IMR-90 (cell line): ENCODE data around the gene INTS15. TPM values are rescaled to one million over a fixed set of nuclear protein-coding genes. Genes with fewer than 3 reads are reported as not detected.

Source experiments
- ATAC-seq: fragments of 200-7000 bp; cut with Tn5 transposase; 2 replicates; pipeline ENCODE4 v1.9.1; 2020; ENCODE audit warnings: low read depth, mild to moderate bottlenecking, moderate library complexity
- BruUV-seq: library from RNA; stranded (reverse); fragments of 400-500 nt; replicated peaks from 2 replicates; lab custom pipeline; 2021; lab: Mats Ljungman, UMichigan
- CTCF ChIA-PET: fragments of 300-600 bp; formaldehyde crosslinking; extraction: SDS; loops from one replicate; lab custom pipeline; 2021; ENCODE audit warnings: antibody characterized with exemption; lab: Yijun Ruan, JAX
- POLR2A ChIA-PET: fragments of 300-600 bp; sonication (Branson Sonifier 250); formaldehyde crosslinking; loops from one replicate; lab custom pipeline; 2022; ENCODE audit warnings: antibody characterized with exemption; ENCODE audit not compliant: unreplicated experiment; lab: Charles Lee
- DNase-seq: peaks from one replicate; pipeline ENCODE4 v3.0.0; 2013
- H2AFZ ChIP-seq: replicated peaks from 2 replicates; pipeline ENCODE3; 2013; ENCODE audit warnings: low read length, mild to moderate bottlenecking; ENCODE audit not compliant: poor library complexity
- H2AK5ac ChIP-seq: 2 replicates; pipeline ENCODE4 v1.6.1; 2013; ENCODE audit warnings: low read depth, low read length, inconsistent platforms
- H2AK9ac ChIP-seq: replicated peaks from 2 replicates; pipeline ENCODE3; 2013; ENCODE audit warnings: mild to moderate bottlenecking, low read depth, low read length, moderate library complexity; ENCODE audit not compliant: poor library complexity
- H2BK120ac ChIP-seq: 2 replicates; pipeline ENCODE4 v1.6.1; 2013; ENCODE audit warnings: low read depth, low read length, inconsistent platforms
- H2BK15ac ChIP-seq: 3 replicates; pipeline ENCODE4 v1.6.1; 2013; ENCODE audit warnings: low read depth, low read length, inconsistent platforms
- H2BK20ac ChIP-seq: 2 replicates; pipeline ENCODE4 v1.6.1; 2013; ENCODE audit warnings: low read depth, mild to moderate bottlenecking, inconsistent platforms, low read length, moderate library complexity
- H2BK5ac ChIP-seq: 2 replicates; pipeline ENCODE4 v1.6.1; 2013; ENCODE audit warnings: mild to moderate bottlenecking, low read depth, low read length, inconsistent platforms; ENCODE audit not compliant: poor library complexity, severe bottlenecking
- H3K14ac ChIP-seq: replicated peaks from 2 replicates; pipeline ENCODE4 v1.6.1; 2013; ENCODE audit warnings: low read depth, low read length, inconsistent platforms
- H3K18ac ChIP-seq: 2 replicates; pipeline ENCODE4 v1.6.1; 2013; ENCODE audit warnings: low read depth, low read length, control low read depth
- H3K23ac ChIP-seq: 2 replicates; pipeline ENCODE4 v1.6.1; 2013; ENCODE audit warnings: low read depth, low read length, inconsistent platforms
- H3K27ac ChIP-seq: 2 replicates; pipeline ENCODE4 v1.5.1; 2013; ENCODE audit warnings: mild to moderate bottlenecking, control low read depth, low read length; ENCODE audit not compliant: insufficient read depth
- H3K27me3 ChIP-seq: 2 replicates; pipeline ENCODE4 v1.6.1; 2013; ENCODE audit warnings: low read length; ENCODE audit not compliant: control insufficient read depth, insufficient read depth
- H3K36me3 ChIP-seq: 2 replicates; pipeline ENCODE4 v1.6.1; 2013; ENCODE audit warnings: low read length, mixed read lengths; ENCODE audit not compliant: control insufficient read depth, insufficient read depth
- H3K4ac ChIP-seq: 2 replicates; pipeline ENCODE4 v1.6.1; 2013; ENCODE audit warnings: low read depth, low read length, inconsistent platforms
- H3K4me1 ChIP-seq: 2 replicates; pipeline ENCODE4 v1.6.1; 2013; ENCODE audit warnings: low read length, mixed read lengths; ENCODE audit not compliant: control insufficient read depth, insufficient read depth
- H3K4me2 ChIP-seq: 2 replicates; pipeline ENCODE4 v1.6.1; 2013; ENCODE audit warnings: low read depth, mild to moderate bottlenecking, control low read depth, low read length, moderate library complexity
- H3K4me3 ChIP-seq: 2 replicates; pipeline ENCODE4 v1.5.1; 2013; ENCODE audit warnings: low read depth, mild to moderate bottlenecking, control low read depth, low read length, moderate library complexity; ENCODE audit not compliant: insufficient read depth
- H3K56ac ChIP-seq: 2 replicates; pipeline ENCODE4 v1.6.1; 2013; ENCODE audit warnings: low read length, inconsistent platforms; ENCODE audit not compliant: insufficient read depth; ENCODE audit errors: extremely low read depth
- H3K79me1 ChIP-seq, 2 experiments: 2 replicates each; pipeline ENCODE4 v1.6.1; 2013; ENCODE audit warnings: low read length in 2 of 2, inconsistent platforms in 1 of 2, low read depth in 1 of 2
- H3K9ac ChIP-seq: 2 replicates; pipeline ENCODE4 v1.6.1; 2013; ENCODE audit warnings: low read depth, low read length, control low read depth
- H3K9me1 ChIP-seq: 2 replicates; pipeline ENCODE4 v1.6.1; 2013; ENCODE audit warnings: low read length, inconsistent platforms; ENCODE audit not compliant: insufficient read depth
- H3K9me3 ChIP-seq: 2 replicates; pipeline ENCODE4 v1.6.1; 2013; ENCODE audit warnings: low read length; ENCODE audit not compliant: control insufficient read depth, insufficient read depth
- H4K20me1 ChIP-seq: 2 replicates; pipeline ENCODE4 v1.6.1; 2013; ENCODE audit warnings: low read length, inconsistent platforms; ENCODE audit not compliant: insufficient read depth
- H4K5ac ChIP-seq: 2 replicates; pipeline ENCODE4 v1.6.1; 2013; ENCODE audit warnings: mild to moderate bottlenecking, low read depth, low read length, control low read depth
- H4K8ac ChIP-seq, 2 experiments: 2 replicates each; pipeline ENCODE4 v1.6.1; 2013; ENCODE audit warnings: low read depth in 2 of 2, low read length in 2 of 2, control low read depth in 1 of 2, inconsistent platforms in 1 of 2
- H4K91ac ChIP-seq: 2 replicates; pipeline ENCODE4 v1.6.1; 2013; ENCODE audit warnings: low read depth, low read length, inconsistent platforms; ENCODE audit not compliant: insufficient read depth
- BHLHE40 ChIP-seq: fragments of 150-350 bp; IDR thresholded peaks from 2 replicates; pipeline ENCODE4 v1.6.1; 2016; ENCODE audit warnings: mild to moderate bottlenecking, low read depth, low read length
- CEBPB ChIP-seq: IDR thresholded peaks from 2 replicates; pipeline ENCODE4 v1.6.1; 2012; ENCODE audit warnings: low read depth, low read length, improper control_type of control experiment
- CHD1 ChIP-seq: IDR thresholded peaks from 2 replicates; pipeline ENCODE4 v1.6.1; 2012; ENCODE audit warnings: low read depth, low read length, improper control_type of control experiment
- FOS ChIP-seq: fragments of 150-350 bp; IDR thresholded peaks from 2 replicates; pipeline ENCODE4 v1.6.1; 2016; ENCODE audit warnings: low read depth, low read length
- MAFK ChIP-seq: IDR thresholded peaks from 2 replicates; pipeline ENCODE4 v1.6.1; 2012; ENCODE audit warnings: low read depth, low read length, improper control_type of control experiment
- MAZ ChIP-seq: IDR thresholded peaks from 2 replicates; pipeline ENCODE4 v1.6.1; 2012; ENCODE audit warnings: low read depth, mild to moderate bottlenecking, low read length, improper control_type of control experiment, moderate library complexity, borderline replicate concordance
- MXI1 ChIP-seq: IDR thresholded peaks from 2 replicates; pipeline ENCODE4 v1.6.1; 2012; ENCODE audit warnings: low read depth, mild to moderate bottlenecking, low read length, moderate library complexity, borderline replicate concordance
- NFE2L2 ChIP-seq: fragments of 150-350 bp; IDR thresholded peaks from 2 replicates; pipeline ENCODE4 v1.6.1; 2016; ENCODE audit warnings: low read depth, mild to moderate bottlenecking, low read length
- POLR2A ChIP-seq: IDR thresholded peaks from 2 replicates; pipeline ENCODE4 v1.6.1; 2012; ENCODE audit warnings: mild to moderate bottlenecking, low read depth, low read length
- RCOR1 ChIP-seq: IDR thresholded peaks from 2 replicates; pipeline ENCODE4 v1.6.1; 2012; ENCODE audit warnings: mild to moderate bottlenecking, low read length, improper control_type of control experiment; ENCODE audit not compliant: insufficient replicate concordance
- RFX5 ChIP-seq: IDR thresholded peaks from 2 replicates; pipeline ENCODE4 v1.8.0; 2012; ENCODE audit warnings: low read depth, mild to moderate bottlenecking, low read length, moderate library complexity
- SMC3 ChIP-seq: fragments of 150-350 bp; IDR thresholded peaks from 2 replicates; pipeline ENCODE4 v1.6.1; 2016; ENCODE audit warnings: low read depth, mild to moderate bottlenecking, antibody characterized with exemption, low read length, moderate library complexity
- WGBS, 2 experiments: methylation state at CpG; one replicate each; pipeline versions ENCODE4 v1.1.5 to v1.1.7; 2013; ENCODE audit warnings: missing lambda C conversion rate in 2 of 2; ENCODE audit not compliant: insufficient read length in 1 of 2; ENCODE audit errors: extremely low coverage in 2 of 2; 5-methylcytosine and 5-hydroxymethylcytosine counted together
- dilution Hi-C: fragments of 300-500 bp; cut with HindIII; formaldehyde crosslinking; loops from one replicate; pipeline ENCODE4 v1.14.3; 2018; ENCODE audit warnings: low sequenced_read_pairs; ENCODE audit not compliant: unreplicated experiment
- in situ Hi-C: fragments of 300-500 bp; cut with MboI; formaldehyde crosslinking; loops from 3 replicates; pipeline ENCODE4 v1.14.3; 2019; ENCODE audit warnings: low sequenced_read_pairs, inconsistent platforms, mixed read lengths
- intact Hi-C: fragments of 100-400 bp; cut with micrococcal nuclease; formaldehyde crosslinking; loops from 2 replicates; pipeline ENCODE4 v1.10.0; 2022
- polyA plus RNA-seq, 3 experiments: library from polyadenylated mRNA; depleted of rRNA; stranded (reverse); fragments of >200 nt; gene quantifications; 2 replicates each; pipeline ENCODE4 v1.2.3, GENCODE V29; 2012; ENCODE audit warnings: low replicate concordance in 1 of 3
- total RNA-seq: library from RNA; depleted of rRNA; stranded (reverse); fragments of >200 nt; gene quantifications from 2 replicates; pipeline ENCODE4 v1.2.3, GENCODE V29; 2012
- TF ChIP-seq, protein P1 (sequence below): conservative IDR thresholded peaks from 2 replicates; pipeline ENCODE4 v1.5.1; 2012; ENCODE audit warnings: mild to moderate bottlenecking, low read depth, low read length, improper control_type of control experiment
- TF ChIP-seq, protein P2 (sequence below): fragments of 150-350 bp; IDR thresholded peaks from 2 replicates; pipeline ENCODE4 v1.6.1; 2016; ENCODE audit warnings: low read depth, mild to moderate bottlenecking, low read length, moderate library complexity, borderline replicate concordance

INTS15 gene
- total and polyA plus RNA-seq, 2 of the 4 experiments (the other 2 are of a cell fraction): 7.0 to 20.8 TPM

DNA sequence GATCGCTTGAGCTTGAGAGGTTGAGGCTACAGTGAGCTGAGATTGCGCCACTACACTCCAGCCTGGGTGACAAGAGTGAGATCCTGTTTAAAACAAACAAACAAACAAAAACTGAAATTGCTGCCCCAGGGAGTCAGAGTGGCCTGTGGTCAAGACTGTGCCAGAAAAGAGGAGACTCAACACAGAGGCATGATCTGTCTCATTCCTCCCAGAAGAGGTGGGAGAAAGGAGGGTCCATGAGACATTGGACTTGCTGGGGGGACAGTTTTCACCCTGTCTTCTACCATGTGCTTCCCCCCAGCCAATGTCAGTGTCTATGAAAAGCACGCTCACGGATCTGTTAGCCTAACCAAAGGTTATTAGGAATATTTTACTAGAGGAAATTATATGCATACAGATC, 28.8 kb downstream of the INTS15 start:
- dilution Hi-C loops: no loop called here
- Histone ChIP-seq H3K14ac (no peak overlapping the region), H2AFZ (no peak overlapping the region), H3K4me3 (no peak overlapping the region), H4K20me1 (no peaks in the 10 kb centered on the region), H4K91ac (no peak overlapping the region), H3K27me3 (peaks cover 6% of the 10 kb centered on the region; the same call in 1 of the 2 replicates), H3K9me3 (no peaks in the 10 kb centered on the region), H2AK5ac (no peak overlapping the region), H3K4me1 (peaks cover 3% of the 10 kb centered on the region; the same call in 1 of the 2 replicates), H3K4ac (no peak overlapping the region), H2BK120ac (no peak overlapping the region), H3K23ac (no peak overlapping the region), H3K9me1 (no peaks in the 10 kb centered on the region), H4K8ac (no peak overlapping the region), H3K4me2 (no peak overlapping the region), H2BK5ac (no peak overlapping the region), H3K18ac (no peak overlapping the region), H3K79me1 (no peaks in the 10 kb centered on the region), H4K5ac (no peak overlapping the region), H3K9ac (no peak overlapping the region), H2BK20ac (no peak overlapping the region), H3K36me3 (peaks cover 16% of the 10 kb centered on the region), H3K27ac (no peak overlapping the region), H2AK9ac (no peak overlapping the region), H2BK15ac (no peak overlapping the region), H3K56ac (no peak overlapping the region)
- CTCF ChIA-PET: no interaction called here
- peak; percentile 39 for DNase-seq
- no TSS peak for BruUV-seq
- TF ChIP-seq FOS (no peak), MAFK (no peak), SMC3 (no peak), POLR2A (no peak), MXI1 (no peak), BHLHE40 (no peak), RFX5 (no peak), RCOR1 (no peak), NFE2L2 (no peak), MAZ (no peak), CEBPB (no peak), CHD1 (no peak)
- TF ChIP-seq, protein P1, sequence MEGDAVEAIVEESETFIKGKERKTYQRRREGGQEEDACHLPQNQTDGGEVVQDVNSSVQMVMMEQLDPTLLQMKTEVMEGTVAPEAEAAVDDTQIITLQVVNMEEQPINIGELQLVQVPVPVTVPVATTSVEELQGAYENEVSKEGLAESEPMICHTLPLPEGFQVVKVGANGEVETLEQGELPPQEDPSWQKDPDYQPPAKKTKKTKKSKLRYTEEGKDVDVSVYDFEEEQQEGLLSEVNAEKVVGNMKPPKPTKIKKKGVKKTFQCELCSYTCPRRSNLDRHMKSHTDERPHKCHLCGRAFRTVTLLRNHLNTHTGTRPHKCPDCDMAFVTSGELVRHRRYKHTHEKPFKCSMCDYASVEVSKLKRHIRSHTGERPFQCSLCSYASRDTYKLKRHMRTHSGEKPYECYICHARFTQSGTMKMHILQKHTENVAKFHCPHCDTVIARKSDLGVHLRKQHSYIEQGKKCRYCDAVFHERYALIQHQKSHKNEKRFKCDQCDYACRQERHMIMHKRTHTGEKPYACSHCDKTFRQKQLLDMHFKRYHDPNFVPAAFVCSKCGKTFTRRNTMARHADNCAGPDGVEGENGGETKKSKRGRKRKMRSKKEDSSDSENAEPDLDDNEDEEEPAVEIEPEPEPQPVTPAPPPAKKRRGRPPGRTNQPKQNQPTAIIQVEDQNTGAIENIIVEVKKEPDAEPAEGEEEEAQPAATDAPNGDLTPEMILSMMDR: no peak
- TF ChIP-seq, protein P2, sequence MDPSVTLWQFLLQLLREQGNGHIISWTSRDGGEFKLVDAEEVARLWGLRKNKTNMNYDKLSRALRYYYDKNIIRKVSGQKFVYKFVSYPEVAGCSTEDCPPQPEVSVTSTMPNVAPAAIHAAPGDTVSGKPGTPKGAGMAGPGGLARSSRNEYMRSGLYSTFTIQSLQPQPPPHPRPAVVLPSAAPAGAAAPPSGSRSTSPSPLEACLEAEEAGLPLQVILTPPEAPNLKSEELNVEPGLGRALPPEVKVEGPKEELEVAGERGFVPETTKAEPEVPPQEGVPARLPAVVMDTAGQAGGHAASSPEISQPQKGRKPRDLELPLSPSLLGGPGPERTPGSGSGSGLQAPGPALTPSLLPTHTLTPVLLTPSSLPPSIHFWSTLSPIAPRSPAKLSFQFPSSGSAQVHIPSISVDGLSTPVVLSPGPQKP: no peak
- no peak for ATAC-seq
- WGBS, 2 experiments: no CpG with 5 or more reads among the region's 4 CpGs
- POLR2A ChIA-PET: no interaction called here
- intact Hi-C loops: no loop called here
- in situ Hi-C loops: no loop called here
